K562 (cell line): ENCODE results near the gene SEPTIN8. TPM values are rescaled to one million over a fixed set of nuclear protein-coding genes. Genes with fewer than 3 reads are reported as not detected.

ENCODE experiments used
- ATAC-seq: fragments of 200-7000 bp; cut with Tn5 transposase; 3 replicates; pipeline ENCODE4 v1.9.1; 2020; ENCODE audit warnings: moderate library complexity
- BruUV-seq: library from RNA; stranded (reverse); fragments of 400-500 nt; replicated peaks from 2 replicates; lab custom pipeline; 2021; lab: Mats Ljungman, UMichigan
- CTCF ChIA-PET: fragments of 300-600 bp; formaldehyde crosslinking; extraction: SDS; loops from one replicate; lab custom pipeline; 2021; ENCODE audit warnings: low intra/inter-chr PET ratio; lab: Yijun Ruan, JAX
- POLR2A ChIA-PET: fragments of 300-600, 350-650 bp; sonication (Branson Sonifier 250); formaldehyde crosslinking; extraction: SDS; loops from one replicate; lab custom pipeline; 2021; ENCODE audit warnings: antibody characterized with exemption, inconsistent platforms; lab: Yijun Ruan, JAX
- DNase-seq, 4 experiments: peaks; one replicate each; pipeline versions ENCODE4 v3.0.0 to v3.0.0-alpha.2; 2011 to 2018; ENCODE audit warnings: low spot score in 3 of 4, mixed read lengths in 3 of 4; ENCODE audit errors: extremely low read depth in 1 of 4
- FAIRE-seq: peaks from 2 replicates; lab custom pipeline; 2011; peaks lifted over from hg19 to GRCh38; lab: Jason Lieb, UNC
- H2AFZ ChIP-seq: 2 replicates; pipeline ENCODE4 v1.6.0; 2011; ENCODE audit warnings: low read depth, low read length, control low read depth, inconsistent platforms
- H3K27ac ChIP-seq: fragments of 200-600 bp; 3 replicates; pipeline ENCODE4 v1.8.0; 2011; ENCODE audit warnings: low read depth, mild to moderate bottlenecking, control low read depth, inconsistent platforms, low read length, moderate library complexity, mixed read lengths; ENCODE audit errors: extremely low read depth
- H3K27me3 ChIP-seq, 2 experiments: fragments of 300-600 bp in 1 of 2; 2 replicates in 1 of 2; 3 replicates in 1 of 2; pipeline versions ENCODE4 v1.6.0 to v1.8.0; 2011; ENCODE audit warnings: inconsistent platforms in 2 of 2, low read length in 2 of 2, mild to moderate bottlenecking in 1 of 2, mixed read lengths in 1 of 2, moderate library complexity in 1 of 2; ENCODE audit not compliant: control insufficient read depth in 2 of 2, insufficient read depth in 2 of 2
- H3K36me3 ChIP-seq: fragments of 300-600 bp; 3 replicates; pipeline ENCODE4 v1.8.0; 2011; ENCODE audit warnings: mild to moderate bottlenecking, low read length, inconsistent platforms; ENCODE audit not compliant: control insufficient read depth, insufficient read depth
- H3K4me1 ChIP-seq, 2 experiments: fragments of 200-600 bp in 1 of 2; replicated peaks in 1 of 2; 2 replicates in 1 of 2; 3 replicates in 1 of 2; pipeline versions ENCODE4 v1.5.1 to v1.8.0; 2011; ENCODE audit warnings: inconsistent platforms in 2 of 2, low read length in 2 of 2, mild to moderate bottlenecking in 1 of 2, mixed read lengths in 1 of 2, moderate library complexity in 1 of 2; ENCODE audit not compliant: control insufficient read depth in 2 of 2, insufficient read depth in 2 of 2
- H3K4me2 ChIP-seq: 2 replicates; pipeline ENCODE4 v1.6.1; 2011; ENCODE audit warnings: low read length, control low read depth, inconsistent platforms, mixed read lengths; ENCODE audit not compliant: insufficient read depth
- H3K4me3 ChIP-seq: fragments of 200-600 bp; sonication (generic), shearing (Covaris generic); 2 replicates; pipeline ENCODE4 v1.5.1; 2016; ENCODE audit warnings: control low read depth, inconsistent platforms
- H3K79me2 ChIP-seq: fragments of 200-600 bp; 3 replicates; pipeline ENCODE4 v1.8.0; 2011; ENCODE audit warnings: low read length, inconsistent platforms; ENCODE audit not compliant: control insufficient read depth, insufficient read depth
- H3K9ac ChIP-seq, 2 experiments: 2 replicates each; pipeline versions ENCODE4 v1.6.0 to v1.6.1; 2011; ENCODE audit warnings: low read depth in 2 of 2, low read length in 2 of 2, control low read depth in 1 of 2, inconsistent platforms in 1 of 2, mild to moderate bottlenecking in 1 of 2, mixed read lengths in 1 of 2; ENCODE audit not compliant: insufficient read depth in 1 of 2
- H3K9me1 ChIP-seq: one replicate; pipeline ENCODE4 v1.6.0; 2011; ENCODE audit warnings: inconsistent platforms, mild to moderate bottlenecking, low read length, moderate library complexity; ENCODE audit not compliant: control insufficient read depth, insufficient read depth
- H3K9me3 ChIP-seq: replicated peaks from 2 replicates; pipeline ENCODE4 v1.5.1; 2011; ENCODE audit warnings: low read depth, low read length, inconsistent platforms; ENCODE audit not compliant: control insufficient read depth, insufficient read depth
- H4K20me1 ChIP-seq: replicated peaks from 2 replicates; pipeline ENCODE4 v1.6.1; 2011; ENCODE audit warnings: low read length, inconsistent platforms, mixed read lengths; ENCODE audit not compliant: control insufficient read depth, insufficient read depth
- CREB5 ChIP-seq: fragments of 250-450 bp; sonication (Bioruptor Pico); IDR thresholded peaks from 2 replicates; pipeline ENCODE4 v1.5.0; 2020; ENCODE audit warnings: mild to moderate bottlenecking
- DPF2 ChIP-seq: fragments of 450-650 bp; IDR thresholded peaks from 2 replicates; pipeline ENCODE4 v1.6.1; 2016
- ELK1 ChIP-seq: sonication (generic); formaldehyde crosslinking; IDR thresholded peaks from 2 replicates; pipeline ENCODE4 v1.8.1; 2022; ENCODE audit warnings: missing genetic modification reagents
- GABPB2 ChIP-seq: fragments of 250-450 bp; sonication (Bioruptor Pico); conservative IDR thresholded peaks from 2 replicates; pipeline ENCODE4 v1.5.1; 2021; ENCODE audit warnings: mild to moderate bottlenecking
- HDAC2 ChIP-seq: fragments of 450-650 bp; IDR thresholded peaks from 2 replicates; pipeline ENCODE4 v1.6.1; 2016; ENCODE audit warnings: mild to moderate bottlenecking
- MLLT1 ChIP-seq, 2 experiments: fragments of 450-650 bp; IDR thresholded peaks; 2 replicates each; pipeline ENCODE4 v1.6.1; 2016
- MTA2 ChIP-seq: fragments of 450-650 bp; IDR thresholded peaks from 2 replicates; pipeline ENCODE4 v1.6.1; 2016; ENCODE audit warnings: low read depth
- NEUROD1 ChIP-seq: fragments of 150-350 bp; IDR thresholded peaks from 2 replicates; pipeline ENCODE4 v1.6.1; 2014; ENCODE audit warnings: borderline replicate concordance, low read length, low read depth; ENCODE audit not compliant: partially characterized antibody
- NUFIP1 ChIP-seq: fragments of 450-650 bp; IDR thresholded peaks from 2 replicates; pipeline ENCODE4 v1.6.1; 2018; ENCODE audit not compliant: partially characterized antibody
- RBM17 ChIP-seq: fragments of 200-400 bp; formaldehyde crosslinking; IDR thresholded peaks from 2 replicates; pipeline ENCODE4 v1.6.1; 2017; ENCODE audit warnings: low read depth, mild to moderate bottlenecking, low read length, borderline replicate concordance
- SOX6 ChIP-seq: fragments of 450-650 bp; IDR thresholded peaks from 2 replicates; pipeline ENCODE4 v1.6.1; 2014; ENCODE audit warnings: mild to moderate bottlenecking
- THRAP3 ChIP-seq: fragments of 450-650 bp; IDR thresholded peaks from 2 replicates; pipeline ENCODE4 v1.6.1; 2016; ENCODE audit warnings: mild to moderate bottlenecking, inconsistent platforms, borderline replicate concordance
- ZC3H4 ChIP-seq: sonication (generic); formaldehyde crosslinking; IDR thresholded peaks from 2 replicates; pipeline ENCODE4 v1.9.0; 2021; ENCODE audit warnings: missing genetic modification reagents, borderline replicate concordance
- ZMIZ1 ChIP-seq, 2 experiments: fragments of 150-350 bp in 1 of 2; IDR thresholded peaks; 2 replicates each; pipeline ENCODE4 v1.6.1; 2012 to 2016; ENCODE audit warnings: low read depth in 2 of 2, low read length in 2 of 2, mild to moderate bottlenecking in 1 of 2, moderate library complexity in 1 of 2
- ZNF395 ChIP-seq: fragments of 200-800 bp; sonication (Bioruptor generic); IDR thresholded peaks from 2 replicates; pipeline ENCODE4 v1.6.1; 2017; ENCODE audit warnings: missing genetic modification characterization, missing compliant biosample characterization
- in situ Hi-C: fragments of 300-500 bp; cut with MboI; formaldehyde crosslinking; loops from 4 replicates; pipeline ENCODE4 v1.15.0; 2018; ENCODE audit warnings: inconsistent platforms, mixed read lengths
- intact Hi-C: fragments of 100-400 bp; cut with micrococcal nuclease; formaldehyde crosslinking; loops from 2 replicates; pipeline ENCODE4 v1.14.2; 2022
- polyA plus RNA-seq, 8 experiments: library from polyadenylated mRNA; depleted of rRNA in 4 of 8; stranded (reverse) in 5 of 8; unstranded in 3 of 8; fragments of >200 nt; fragmentation: Nextera tagmentation in 2 of 8; fragmentation: Illumina TruSeq in 1 of 8; extraction: Ambion mirVana in 2 of 8; extraction: Trizol in 1 of 8; gene quantifications; 2 replicates each; pipeline versions ENCODE4 v1.2.1 to v1.2.3, GENCODE V29; 2011 to 2014; ENCODE audit warnings: inconsistent platforms in 1 of 8, missing spikeins in 1 of 8
- total RNA-seq, 7 experiments: library from RNA; depleted of rRNA in 6 of 7; stranded (reverse); fragments of >200 nt in 6 of 7; fragmentation: Illumina TruSeq in 2 of 7; extraction: Trizol in 2 of 7; gene quantifications; 2 replicates each; pipeline versions ENCODE4 v1.2.1 to v1.2.3, GENCODE V29; 2011 to 2021; ENCODE audit warnings: low replicate concordance in 1 of 7

The SEPTIN8 gene
- total and polyA plus RNA-seq, 9 of the 15 experiments (the other 6 are each of a cell fraction or from before 2014, with no cell fraction given): 19.3 to 142 (median 101) TPM

GRCh38 chr5:132708645-132709044, 68.4 kb downstream of the SEPTIN8 start:
- POLR2A ChIA-PET: interaction anchor here (1.6 to 2.6 kb wide), 2 partner anchors 9 to 10 kb away, joined by 4 to 8 read pairs; no protein-coding TSS in a partner anchor
- Histone ChIP-seq H3K4me3 (no peak overlapping the region), H4K20me1 (no peaks in the 10 kb centered on the region), H3K79me2 (no peaks in the 10 kb centered on the region), H3K9me3 (no peaks in the 10 kb centered on the region), H3K4me2 (no peak overlapping the region), H3K27ac (peak overlapping the region; percentile 11; the same call in 1 of the 3 replicates), H3K9ac (no peak overlapping the region), H2AFZ (peak overlapping the region; percentile 66), H3K27me3 (no peaks in the 10 kb centered on the region), H3K36me3 (no peaks in the 10 kb centered on the region), H3K4me1 (no peaks in the 10 kb centered on the region), H3K9me1 (no peaks in the 10 kb centered on the region)
- intact Hi-C loops: no loop called here
- CTCF ChIA-PET: no interaction called here
- FAIRE-seq: no peak
- in situ Hi-C loops: no loop called here
- DNase-seq: no peak
- BruUV-seq: no TSS peak
- peak; percentile 73 for ATAC-seq
- TF ChIP-seq NUFIP1 (no peak), MTA2 (no peak), SOX6 (no peak), ZC3H4 (no peak), HDAC2 (no peak), NEUROD1 (no peak), CREB5 (CRISPR knock-in tag) (no peak), ELK1 (CRISPR knock-in tag) (no peak), DPF2 (no peak), MLLT1 (IDR thresholded peaks at IDR 0.05) (no peak), GABPB2 (CRISPR knock-in tag) (no peak), RBM17 (no peak), THRAP3 (no peak), ZMIZ1 (IDR thresholded peaks at IDR 0.05; ENCODE audit: low read depth in 2 of 2, low read length in 2 of 2) (no peak), ZNF395 (CRISPR knock-in tag) (no peak)
